Left ventricle myocardium inferior (tissue), 1 donor: ENCODE data around the gene EPHB2. TPM values are rescaled to one million over a fixed set of nuclear protein-coding genes. Genes with fewer than 3 reads are reported as not detected.

Experiments used
- DNase-seq: peaks from one replicate; pipeline ENCODE4 v3.0.0-alpha.2; 2020
- H3K27ac ChIP-seq: fragments of 200-600 bp; replicated peaks from 2 replicates; pipeline ENCODE4 v1.8.0; 2021
- H3K27me3 ChIP-seq: fragments of 200-600 bp; 2 replicates; pipeline ENCODE4 v1.8.0; 2021; ENCODE audit warnings: low read depth
- H3K36me3 ChIP-seq: fragments of 200-600 bp; 2 replicates; pipeline ENCODE4 v1.8.0; 2021
- H3K4me1 ChIP-seq: fragments of 200-600 bp; 2 replicates; pipeline ENCODE4 v1.8.0; 2021
- H3K4me3 ChIP-seq: fragments of 200-600 bp; 2 replicates; pipeline ENCODE4 v1.8.0; 2021; ENCODE audit warnings: mild to moderate bottlenecking, moderate library complexity
- H3K9me3 ChIP-seq: fragments of 200-600 bp; replicated peaks from 2 replicates; pipeline ENCODE4 v1.8.0; 2021
- CTCF ChIP-seq: fragments of 200-600 bp; IDR thresholded peaks from 2 replicates; pipeline ENCODE4 v1.8.0; 2021; ENCODE audit warnings: antibody characterized with exemption, mild to moderate bottlenecking, borderline replicate concordance
- intact Hi-C: fragments of 100-400 bp; cut with micrococcal nuclease; formaldehyde crosslinking; loops from one replicate; pipeline ENCODE4 v1.11.0; 2022
- total RNA-seq: library from RNA; stranded (reverse); fragmentation: NEBNext Ultra II Directional; extraction: Animal tissue kit (Norgen Biotek cat#: 25700); gene quantifications from one replicate; pipeline ENCODE4 v1.2.1, GENCODE V29; 2021
- donor health status: DM: no; HTN: yes; CAD: no; lungs with severe emphysema.

EPHB2 gene
- total RNA-seq, 1 donor from 2014 or later, result 2.0 TPM

- no peak for DNase-seq
- TF ChIP-seq CTCF, result no peak
- H3K9me3 ChIP-seq, result peaks cover 3% of the 10 kb centered on the region
- no peaks in the 10 kb centered on the region for H3K4me1 ChIP-seq
- H3K4me3 ChIP-seq, result no peak overlapping the region
- H3K27me3 ChIP-seq, result peaks cover 8% of the 10 kb centered on the region
- intact Hi-C loops, result no loop called here
- H3K27ac ChIP-seq, result no peak overlapping the region
- H3K36me3 ChIP-seq, result no peaks in the 10 kb centered on the region
Measured at GRCh38 chr1:22847709-22848108, 137.1 kb downstream of the EPHB2 start.

- Histone ChIP-seq H3K36me3 (no peaks in the 10 kb centered on the region), H3K9me3 (peaks cover 3% of the 10 kb centered on the region), H3K4me1 (no peaks in the 10 kb centered on the region), H3K27ac (no peak overlapping the region), H3K4me3 (no peak overlapping the region), H3K27me3 (peaks cover 8% of the 10 kb centered on the region)
- DNase-seq, result no peak
- intact Hi-C loops, result no loop called here
- TF ChIP-seq CTCF, result no peak
Measured at GRCh38 chr1:22848405-22848804, 137.8 kb downstream of the EPHB2 start.

- intact Hi-C loops, result no loop called here
- Histone ChIP-seq H3K9me3 (peaks cover 3% of the 10 kb centered on the region), H3K27me3 (peaks cover 2% of the 10 kb centered on the region), H3K4me1 (no peaks in the 10 kb centered on the region), H3K4me3 (no peak overlapping the region), H3K27ac (no peak overlapping the region), H3K36me3 (no peaks in the 10 kb centered on the region)
- TF ChIP-seq CTCF, result no peak
- no peak for DNase-seq
Measured at GRCh38 chr1:22849770-22850169, 139.1 kb downstream of the EPHB2 start.

GRCh38 chr1:22850281-22850680 is 139.6 kb downstream of the EPHB2 start:
- Histone ChIP-seq H3K9me3 (peaks cover 3% of the 10 kb centered on the region), H3K36me3 (no peaks in the 10 kb centered on the region), H3K27ac (no peak overlapping the region), H3K27me3 (no peaks in the 10 kb centered on the region), H3K4me1 (peaks cover 3% of the 10 kb centered on the region), H3K4me3 (no peak overlapping the region)
- intact Hi-C loops, result no loop called here
- no peak for DNase-seq
- TF ChIP-seq CTCF, result no peak

- intact Hi-C loops, result no loop called here
- Histone ChIP-seq H3K4me1 (peaks cover 4% of the 10 kb centered on the region), H3K27ac (no peak overlapping the region), H3K36me3 (no peaks in the 10 kb centered on the region), H3K27me3 (no peaks in the 10 kb centered on the region), H3K9me3 (peaks cover 3% of the 10 kb centered on the region), H3K4me3 (no peak overlapping the region)
- DNase-seq, result peak; percentile 57
- TF ChIP-seq CTCF, result no peak
Measured at GRCh38 chr1:22850681-22851080, 140.0 kb downstream of the EPHB2 start.

- Histone ChIP-seq H3K4me3 (no peak overlapping the region), H3K36me3 (no peaks in the 10 kb centered on the region), H3K27me3 (no peaks in the 10 kb centered on the region), H3K9me3 (peaks cover 3% of the 10 kb centered on the region), H3K27ac (no peak overlapping the region), H3K4me1 (peaks cover 4% of the 10 kb centered on the region)
- DNase-seq, result no peak
- intact Hi-C loops, result no loop called here
- no peak for TF ChIP-seq CTCF
Measured at GRCh38 chr1:22851517-22851916, 140.9 kb downstream of the EPHB2 start.
